ENCODE results near the gene PCDHGA7.

- TF ChIP-seq CTCF (IDR thresholded peaks at IDR 0.05) (peak in 11 of 12 donors; percentile 19 to 50 (median 41)), POLR2A (IDR thresholded peaks at IDR 0.05) (no peak)
Observed at GRCh38 chr5:141373673-141374317, 8.7 kb upstream of the PCDHGA7 start, which contains the start of gene PCDHGA6.

All from heart left ventricle (tissue), 13 donors.